Neural cell (in vitro differentiated cells): Measurements from ENCODE around the gene ROCK1.

Source experiments
- CTCF ChIP-seq: fragments of 450-650 bp; IDR thresholded peaks from 2 replicates; pipeline ENCODE4 v1.5.1; 2014; ENCODE audit warnings: antibody characterized with exemption, mild to moderate bottlenecking, moderate library complexity; ENCODE audit not compliant: poor library complexity, severe bottlenecking
- EP300 ChIP-seq: fragments of 450-650 bp; conservative IDR thresholded peaks from 2 replicates; pipeline ENCODE4 v1.6.1; 2014; ENCODE audit warnings: antibody characterized with exemption, mild to moderate bottlenecking, moderate library complexity; ENCODE audit not compliant: poor library complexity, severe bottlenecking
- EZH2 ChIP-seq: fragments of 200-600, 300-800 bp; shearing (Covaris generic), sonication (generic); IDR thresholded peaks from 2 replicates; pipeline ENCODE4 v1.6.1; 2014; ENCODE audit warnings: antibody characterized with exemption, low read length, borderline replicate concordance, mild to moderate bottlenecking; ENCODE audit not compliant: insufficient read depth, poor library complexity, severe bottlenecking
- POLR2AphosphoS5 ChIP-seq: IDR thresholded peaks from 2 replicates; pipeline ENCODE4 v1.6.1; 2012
- RAD21 ChIP-seq: fragments of 450-650 bp; conservative IDR thresholded peaks from 2 replicates; pipeline ENCODE4 v1.6.1; 2014; ENCODE audit warnings: antibody characterized with exemption, mild to moderate bottlenecking, moderate library complexity
- TF ChIP-seq, protein P1 (sequence below): IDR thresholded peaks from 2 replicates; pipeline ENCODE4 v1.6.1; 2012; ENCODE audit warnings: borderline replicate concordance

- TF ChIP-seq POLR2AphosphoS5: no peak
- TF ChIP-seq CTCF: no peak
- TF ChIP-seq EP300: no peak
- no peak for TF ChIP-seq EZH2
- TF ChIP-seq, protein P1, sequence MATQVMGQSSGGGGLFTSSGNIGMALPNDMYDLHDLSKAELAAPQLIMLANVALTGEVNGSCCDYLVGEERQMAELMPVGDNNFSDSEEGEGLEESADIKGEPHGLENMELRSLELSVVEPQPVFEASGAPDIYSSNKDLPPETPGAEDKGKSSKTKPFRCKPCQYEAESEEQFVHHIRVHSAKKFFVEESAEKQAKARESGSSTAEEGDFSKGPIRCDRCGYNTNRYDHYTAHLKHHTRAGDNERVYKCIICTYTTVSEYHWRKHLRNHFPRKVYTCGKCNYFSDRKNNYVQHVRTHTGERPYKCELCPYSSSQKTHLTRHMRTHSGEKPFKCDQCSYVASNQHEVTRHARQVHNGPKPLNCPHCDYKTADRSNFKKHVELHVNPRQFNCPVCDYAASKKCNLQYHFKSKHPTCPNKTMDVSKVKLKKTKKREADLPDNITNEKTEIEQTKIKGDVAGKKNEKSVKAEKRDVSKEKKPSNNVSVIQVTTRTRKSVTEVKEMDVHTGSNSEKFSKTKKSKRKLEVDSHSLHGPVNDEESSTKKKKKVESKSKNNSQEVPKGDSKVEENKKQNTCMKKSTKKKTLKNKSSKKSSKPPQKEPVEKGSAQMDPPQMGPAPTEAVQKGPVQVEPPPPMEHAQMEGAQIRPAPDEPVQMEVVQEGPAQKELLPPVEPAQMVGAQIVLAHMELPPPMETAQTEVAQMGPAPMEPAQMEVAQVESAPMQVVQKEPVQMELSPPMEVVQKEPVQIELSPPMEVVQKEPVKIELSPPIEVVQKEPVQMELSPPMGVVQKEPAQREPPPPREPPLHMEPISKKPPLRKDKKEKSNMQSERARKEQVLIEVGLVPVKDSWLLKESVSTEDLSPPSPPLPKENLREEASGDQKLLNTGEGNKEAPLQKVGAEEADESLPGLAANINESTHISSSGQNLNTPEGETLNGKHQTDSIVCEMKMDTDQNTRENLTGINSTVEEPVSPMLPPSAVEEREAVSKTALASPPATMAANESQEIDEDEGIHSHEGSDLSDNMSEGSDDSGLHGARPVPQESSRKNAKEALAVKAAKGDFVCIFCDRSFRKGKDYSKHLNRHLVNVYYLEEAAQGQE: no peak
- no peak for TF ChIP-seq RAD21
These were observed 150.9 kb downstream of the ROCK1 start for GRCh38 chr18:20960735-20961134.
